GM19372 (cell line): ENCODE measurements around the gene LRRC9.
"Not testable (repeated sequence)": the region's sequence is repeated elsewhere in the genome, so short reads cannot be mapped to it uniquely, and the experiment has no call there.

Source experiments
- ATAC-seq: cut with Tn5 transposase; IDR thresholded peaks from one replicate; pipeline ENCODE4 v1.9.1; 2021; ENCODE audit warnings: mild to moderate bottlenecking, low read depth, moderate library complexity; ENCODE audit not compliant: unreplicated experiment

The LRRC9 gene

DNA sequence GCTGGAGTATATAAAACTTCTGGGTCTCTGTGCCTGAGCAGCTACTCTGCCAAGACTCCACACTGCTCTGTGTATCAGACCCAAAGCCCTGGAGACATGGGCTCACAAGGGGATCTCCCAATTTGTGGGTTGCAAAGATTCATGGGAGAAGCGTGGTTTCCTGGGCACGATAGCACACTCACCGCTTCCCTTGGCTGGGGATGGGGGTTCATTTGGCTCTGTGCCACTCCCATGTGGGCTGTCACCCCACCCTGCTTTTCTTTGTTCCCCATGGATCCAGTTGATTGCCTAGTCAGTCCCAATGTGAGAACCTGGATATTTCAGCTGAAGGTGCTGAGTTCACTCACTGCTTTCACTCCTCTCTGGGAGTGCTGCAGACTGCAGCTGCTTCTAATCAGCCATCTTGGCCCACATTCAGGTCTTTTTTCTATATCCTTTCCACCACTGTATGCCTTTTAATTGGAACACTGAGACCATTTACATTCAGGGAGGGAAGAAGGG, 131.8 kb downstream of the LRRC9 start:
- no peak for ATAC-seq

GRCh38 chr14:60058087-60058486, 138.1 kb downstream of the LRRC9 start:
- no peak for ATAC-seq

DNA sequence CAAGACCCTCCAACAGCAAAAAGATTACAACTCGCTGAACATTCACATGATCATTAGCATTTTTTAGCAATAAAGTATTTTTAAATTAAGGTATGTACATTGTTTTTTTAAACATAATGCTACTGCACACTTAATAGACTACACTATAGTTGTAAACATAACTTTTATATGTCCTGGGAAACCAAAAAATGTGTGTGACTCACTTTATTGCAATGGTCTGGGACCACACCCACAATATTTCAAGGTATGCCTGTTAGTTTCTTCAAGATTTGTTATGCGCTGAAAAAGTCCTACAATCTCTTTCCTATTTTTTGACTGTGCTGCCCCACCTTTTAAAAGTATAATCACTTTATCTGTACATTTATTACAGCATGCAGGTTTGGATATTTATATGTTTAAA, 141.4 kb downstream of the LRRC9 start:
- ATAC-seq = no peak

DNA sequence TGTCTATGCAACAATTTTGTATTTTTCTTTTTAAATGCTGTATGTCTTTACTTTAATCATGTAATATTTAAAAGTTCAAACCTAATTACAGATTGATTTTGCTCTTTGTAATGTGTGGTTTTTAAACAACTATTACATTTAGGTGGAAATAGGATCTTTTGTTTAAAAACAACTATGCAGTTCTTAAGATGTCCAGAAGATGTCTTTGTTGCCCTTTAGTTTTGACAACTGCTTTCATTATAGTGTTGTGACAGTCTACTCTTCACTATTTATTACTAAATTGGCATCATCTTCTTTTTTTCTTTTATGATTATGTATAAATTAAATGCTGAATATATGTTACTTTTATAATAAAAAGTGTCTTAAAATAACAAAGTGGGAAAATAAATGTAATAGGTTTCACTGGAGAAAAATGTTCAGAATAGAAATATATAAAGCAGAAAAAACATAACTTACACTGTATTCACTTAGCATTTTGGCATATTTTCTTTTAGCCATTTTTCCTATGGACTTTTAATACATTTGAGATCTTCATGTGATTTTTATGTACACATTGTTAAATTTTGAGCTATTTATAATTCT, 144.6 kb downstream of the LRRC9 start:
- ATAC-seq = no peak

- no peak for ATAC-seq
These were observed 147.9 kb downstream of the LRRC9 start for GRCh38 chr14:60067882-60068281.

- no peak for ATAC-seq
These were observed 159.8 kb downstream of the LRRC9 start for GRCh38 chr14:60079723-60080122.

GRCh38 chr14:60085085-60085484, 165.1 kb downstream of the LRRC9 start:
- no peak for ATAC-seq

- no peak for ATAC-seq
These were observed 165.7 kb downstream of the LRRC9 start for GRCh38 chr14:60085693-60086092.

GRCh38 chr14:60087668-60088067, 167.7 kb downstream of the LRRC9 start:
- no peak for ATAC-seq

DNA sequence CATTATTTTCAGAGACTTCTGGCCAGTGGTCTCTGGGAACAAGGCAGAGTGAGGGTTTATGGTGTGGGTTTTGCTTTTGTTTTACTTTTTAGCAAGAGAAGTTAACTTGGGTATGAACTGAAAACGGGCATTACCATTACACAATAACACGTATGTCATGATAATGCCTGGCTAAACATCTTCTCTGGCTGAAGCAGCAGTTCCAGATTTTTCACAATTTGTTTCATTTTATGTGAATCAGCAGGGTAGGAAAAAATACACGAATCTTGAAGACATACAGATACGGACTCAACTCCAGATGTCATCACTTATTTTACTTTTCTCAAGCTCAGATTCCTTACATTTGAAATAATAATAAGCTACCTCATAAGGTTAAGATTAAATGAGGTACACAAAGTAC, 169.3 kb downstream of the LRRC9 start:
- ATAC-seq = no peak

DNA sequence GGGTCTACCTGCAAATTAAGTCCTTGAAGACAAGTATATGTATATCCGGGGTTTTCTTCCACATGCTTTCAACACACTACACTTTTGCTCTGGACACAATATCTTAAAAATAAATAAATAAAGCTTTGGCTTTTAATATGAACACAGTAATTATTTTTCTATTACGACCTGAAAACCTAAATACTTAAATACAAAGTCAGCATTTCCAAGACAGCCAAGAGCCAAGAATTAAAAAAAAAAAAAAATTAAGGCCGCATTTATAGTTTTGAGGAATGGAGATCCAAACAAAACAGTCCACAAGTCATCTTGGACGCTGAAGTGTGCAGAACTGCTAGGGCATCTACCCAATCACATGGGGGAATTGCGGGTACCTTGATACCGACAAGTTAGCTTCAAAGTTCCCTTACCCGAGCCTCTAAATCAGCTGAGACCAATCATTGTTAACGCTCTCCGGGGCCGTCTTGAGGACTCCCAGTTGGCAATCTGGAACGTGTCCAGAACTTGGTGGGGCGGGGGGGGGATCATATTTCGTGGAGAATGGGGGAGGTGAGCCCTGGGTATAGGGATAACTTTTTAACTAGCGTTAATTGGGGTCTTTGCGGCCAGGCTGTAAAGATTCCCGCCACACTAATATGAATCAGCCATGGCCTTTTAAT, 171.0 kb downstream of the LRRC9 start:
- no peak for ATAC-seq

DNA sequence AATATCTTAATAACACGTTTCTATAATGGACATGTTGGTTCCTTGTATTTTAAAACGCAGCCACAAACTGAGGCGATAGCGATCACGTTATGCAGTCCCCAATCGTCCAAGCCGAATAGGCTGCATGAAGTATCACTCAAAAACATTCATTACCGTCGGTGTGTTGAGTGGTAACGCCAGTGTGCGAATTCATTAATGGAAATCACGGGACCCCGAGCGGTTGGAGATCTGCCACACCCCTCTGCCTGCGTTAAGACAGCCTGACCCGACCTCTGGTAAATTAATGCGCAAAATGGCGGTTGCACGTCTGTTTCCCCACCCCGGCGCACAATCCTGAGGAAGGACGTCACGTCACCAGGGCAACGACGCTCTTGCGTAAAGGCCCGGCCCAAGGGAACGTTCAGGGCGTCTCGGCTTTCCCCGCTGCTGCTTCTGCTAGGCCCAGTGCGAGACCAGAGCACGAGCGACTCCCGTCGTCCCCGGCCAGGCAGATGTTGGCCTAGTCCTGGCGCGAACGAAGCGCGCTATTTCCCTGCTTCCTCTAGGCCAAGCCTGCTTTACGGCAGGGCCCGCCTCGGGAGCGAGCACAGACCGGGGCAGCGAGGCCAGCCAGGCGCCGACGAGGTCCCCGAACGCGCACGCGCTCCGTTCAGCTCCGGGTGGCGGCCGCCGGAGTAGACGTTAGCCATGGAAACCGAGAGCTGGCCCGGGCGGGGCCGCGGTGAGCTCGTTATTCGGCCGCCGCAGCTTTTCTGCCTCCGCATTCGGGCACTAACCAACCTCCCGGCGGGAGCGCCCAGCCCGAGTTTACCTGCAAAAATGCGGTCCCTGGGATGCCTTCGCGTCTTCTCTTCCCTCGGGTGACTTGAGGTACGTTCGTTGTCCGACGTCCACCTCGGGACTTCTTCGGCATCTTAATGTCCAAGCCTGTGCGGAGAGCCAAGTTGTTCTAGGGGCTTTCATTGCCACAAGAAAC, 171.9 kb downstream of the LRRC9 start, which contains the start of gene PCNX4:
TSS of gene PCNX4 (plus strand) at position 374 of the 976 bp plus-strand sequence. CDS start 15,716 bp downstream, outside the sequence.
- peak; percentile 95 for ATAC-seq

GRCh38 chr14:60092526-60092920, 172.6 kb downstream of the LRRC9 start:
- ATAC-seq = no peak

GRCh38 chr14:60093080-60093479, 173.1 kb downstream of the LRRC9 start:
- ATAC-seq = no peak

GRCh38 chr14:60093606-60094005, 173.7 kb downstream of the LRRC9 start:
- ATAC-seq = no peak

GRCh38 chr14:60094306-60094897, 174.5 kb downstream of the LRRC9 start:
- ATAC-seq = no peak

GRCh38 chr14:60095231-60095630, 175.3 kb downstream of the LRRC9 start:
- ATAC-seq = no peak

DNA sequence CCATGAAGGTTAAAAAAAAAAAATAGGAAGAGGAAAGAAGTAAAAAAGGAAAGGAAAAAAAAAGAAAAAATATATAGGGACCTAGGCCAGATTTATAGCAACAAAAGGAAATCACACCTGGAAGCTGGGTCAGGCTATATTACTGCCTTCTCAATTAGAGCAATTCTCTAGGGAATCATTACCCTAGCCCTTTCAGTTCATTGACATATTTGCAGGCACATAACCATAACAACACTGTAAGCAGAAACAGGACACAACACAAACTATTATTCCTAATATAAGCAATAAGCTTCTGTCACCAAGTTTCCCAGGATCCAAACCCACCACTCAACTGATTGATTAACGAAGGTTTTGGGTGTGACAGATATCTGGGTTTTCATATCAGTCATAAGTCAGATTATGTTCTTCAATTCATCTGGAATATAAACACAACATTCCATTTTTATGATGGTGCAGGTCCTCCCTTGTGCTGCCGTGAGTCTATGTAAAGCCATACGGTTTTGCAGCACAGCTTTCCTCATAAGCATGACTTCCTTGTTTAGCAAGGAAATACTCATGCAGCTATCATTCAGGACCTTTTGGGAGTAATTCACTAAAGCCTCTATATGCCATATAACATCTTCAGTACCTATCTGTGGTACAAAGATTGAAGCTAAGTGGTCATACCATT, 176.0 kb downstream of the LRRC9 start:
- ATAC-seq = no peak

DNA sequence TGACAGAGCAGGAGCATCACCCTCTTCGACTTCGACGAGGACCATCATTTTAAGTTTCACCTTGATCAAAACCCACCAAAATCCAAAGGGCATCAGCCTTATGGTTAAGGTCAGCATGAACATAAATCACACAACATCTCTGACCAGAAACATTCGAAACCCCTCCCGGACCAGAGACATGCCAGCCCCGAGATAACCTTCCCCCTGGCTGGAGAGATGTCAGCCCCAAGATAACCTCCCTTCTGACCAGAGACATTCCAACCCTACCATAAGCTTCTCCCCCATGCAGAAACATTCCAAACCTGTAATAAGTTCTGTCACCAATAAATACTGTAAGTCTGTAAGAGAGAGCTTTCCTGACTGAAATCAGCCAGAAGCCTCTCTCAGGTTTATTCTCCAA, 178.0 kb downstream of the LRRC9 start:
- no peak for ATAC-seq

- ATAC-seq = not testable (repeated sequence)
These were observed 179.9 kb downstream of the LRRC9 start for GRCh38 chr14:60099855-60100254.
